ENCODE data around the gene PCNX4. TPM values are rescaled to one million over a fixed set of nuclear protein-coding genes. Genes with fewer than 3 reads are reported as not detected.

The PCNX4 gene
- total and polyA plus RNA-seq, 2 donors (not counting 1 experiment from before 2014, with no cell fraction given) = 57.8 to 95.0 TPM

- DNase-seq (ENCODE audit: low read depth in 2 of 2) = no peak
- Histone ChIP-seq H3K36me3 (ENCODE audit: control insufficient read depth, insufficient read depth, low read length) (peaks cover 5% of the 10 kb centered on the region), H3K79me2 (ENCODE audit: control insufficient read depth, insufficient read depth, low read length) (peaks cover 25% of the 10 kb centered on the region)
These were observed 24.5 kb downstream of the PCNX4 start for GRCh38 chr14:60116181-60116580.

GRCh38 chr14:60125918-60126317, 34.2 kb downstream of the PCNX4 start:
- Histone ChIP-seq H3K27ac (ENCODE audit: insufficient read depth, low read length) (no peak overlapping the region), H3K9ac (ENCODE audit: insufficient read depth, low read length) (no peak overlapping the region), H3K27me3 (ENCODE audit: control insufficient read depth, insufficient read depth, low read length) (no peaks in the 10 kb centered on the region), H4K20me1 (ENCODE audit: control insufficient read depth, extremely low read depth, insufficient read depth, low read length) (no peaks in the 10 kb centered on the region), H3K4me1 (ENCODE audit: control insufficient read depth, extremely low read depth, insufficient read depth, low read length) (no peaks in the 10 kb centered on the region), H3K4me2 (ENCODE audit: extremely low read depth, insufficient read depth, low read length) (no peak overlapping the region), H3K79me2 (ENCODE audit: control insufficient read depth, insufficient read depth, low read length) (no peaks in the 10 kb centered on the region), H2AFZ (ENCODE audit: low read length) (no peak overlapping the region), H3K9me3 (ENCODE audit: control insufficient read depth, insufficient read depth, low read depth, low read length) (no peaks in the 10 kb centered on the region), H3K36me3 (ENCODE audit: control insufficient read depth, insufficient read depth, low read length) (peaks cover 8% of the 10 kb centered on the region), H3K4me3 (replicated peaks in 1 of 4; ENCODE audit: control extremely low read depth in 1 of 4, insufficient read depth in 1 of 4, low read depth in 3 of 4, low read length in 4 of 4) (no peak overlapping the region)
- DNase-seq (ENCODE audit: low read depth in 2 of 2) = peak in 1 of 2 donors; percentile 51
- no peak for TF ChIP-seq CTCF (conservative IDR thresholded peaks at IDR 0.05 in 1 of 2, IDR thresholded peaks at IDR 0.05 in 1 of 2; ENCODE audit: low read depth in 1 of 2, low read length in 2 of 2)
- no peak for TF ChIP-seq EZH2 (IDR thresholded peaks at IDR 0.05; ENCODE audit: low read length, missing control alignments)

More at GRCh38 chr14:60116181-60116580, 24.5 kb downstream of the PCNX4 start:
- Histone ChIP-seq H3K27me3 (ENCODE audit: control insufficient read depth, insufficient read depth, low read length) (no peaks in the 10 kb centered on the region), H3K4me3 (replicated peaks in 1 of 4; ENCODE audit: control extremely low read depth in 1 of 4, insufficient read depth in 1 of 4, low read depth in 3 of 4, low read length in 4 of 4) (no peak overlapping the region), H4K20me1 (ENCODE audit: control insufficient read depth, extremely low read depth, insufficient read depth, low read length) (no peaks in the 10 kb centered on the region), H2AFZ (ENCODE audit: low read length) (no peak overlapping the region), H3K4me1 (ENCODE audit: control insufficient read depth, extremely low read depth, insufficient read depth, low read length) (no peaks in the 10 kb centered on the region), H3K9me3 (ENCODE audit: control insufficient read depth, insufficient read depth, low read depth, low read length) (no peaks in the 10 kb centered on the region), H3K9ac (ENCODE audit: insufficient read depth, low read length) (no peak overlapping the region), H3K27ac (ENCODE audit: insufficient read depth, low read length) (no peak overlapping the region), H3K4me2 (ENCODE audit: extremely low read depth, insufficient read depth, low read length) (no peak overlapping the region)
- no peak for TF ChIP-seq CTCF (conservative IDR thresholded peaks at IDR 0.05 in 1 of 2, IDR thresholded peaks at IDR 0.05 in 1 of 2; ENCODE audit: low read depth in 1 of 2, low read length in 2 of 2)
- TF ChIP-seq EZH2 (IDR thresholded peaks at IDR 0.05; ENCODE audit: low read length, missing control alignments) = no peak

GRCh38 chr14:60133487-60133886, 41.8 kb downstream of the PCNX4 start:
- no peak for TF ChIP-seq EZH2 (IDR thresholded peaks at IDR 0.05; ENCODE audit: low read length, missing control alignments)
- no peak for TF ChIP-seq CTCF (conservative IDR thresholded peaks at IDR 0.05 in 1 of 2, IDR thresholded peaks at IDR 0.05 in 1 of 2; ENCODE audit: low read depth in 1 of 2, low read length in 2 of 2)
- H3K36me3 ChIP-seq (ENCODE audit: control insufficient read depth, insufficient read depth, low read length) = no peaks in the 10 kb centered on the region
- peak in 1 of 2 donors; percentile 24 for DNase-seq (ENCODE audit: low read depth in 2 of 2)

More at GRCh38 chr14:60133487-60133886, 41.8 kb downstream of the PCNX4 start:
- Histone ChIP-seq H4K20me1 (ENCODE audit: control insufficient read depth, extremely low read depth, insufficient read depth, low read length) (no peaks in the 10 kb centered on the region), H3K79me2 (ENCODE audit: control insufficient read depth, insufficient read depth, low read length) (no peaks in the 10 kb centered on the region), H3K4me1 (ENCODE audit: control insufficient read depth, extremely low read depth, insufficient read depth, low read length) (no peaks in the 10 kb centered on the region), H3K4me3 (replicated peaks in 1 of 4; ENCODE audit: control extremely low read depth in 1 of 4, insufficient read depth in 1 of 4, low read depth in 3 of 4, low read length in 4 of 4) (no peak overlapping the region), H2AFZ (ENCODE audit: low read length) (no peak overlapping the region), H3K9me3 (ENCODE audit: control insufficient read depth, insufficient read depth, low read depth, low read length) (no peaks in the 10 kb centered on the region), H3K9ac (ENCODE audit: insufficient read depth, low read length) (no peak overlapping the region), H3K27me3 (ENCODE audit: control insufficient read depth, insufficient read depth, low read length) (no peaks in the 10 kb centered on the region), H3K4me2 (ENCODE audit: extremely low read depth, insufficient read depth, low read length) (no peak overlapping the region), H3K27ac (ENCODE audit: insufficient read depth, low read length) (no peak overlapping the region)

Data from fibroblast of lung (primary cell).